Vagina (tissue), 2 donors: ENCODE data around the gene TMEM204.

Experiments used
- CTCF ChIP-seq, 3 experiments: fragments of 450-650 bp in 2 of 3; fragments of 200-600 bp in 1 of 3; sonication (generic) in 1 of 3; IDR thresholded peaks; one replicate each; pipeline ENCODE4 v1.5.1; 2017 to 2019; ENCODE audit warnings: antibody characterized with exemption in 3 of 3, mild to moderate bottlenecking in 2 of 3, moderate library complexity in 2 of 3
- POLR2A ChIP-seq, 2 donors: fragments of 450-650 bp; IDR thresholded peaks; one replicate each; pipeline ENCODE4 v1.6.1; 2017; ENCODE audit warnings: antibody characterized with exemption in 2 of 2, mild to moderate bottlenecking in 2 of 2, moderate library complexity in 2 of 2
- POLR2AphosphoS5 ChIP-seq, 2 donors: sonication (generic); formaldehyde crosslinking; IDR thresholded peaks; one replicate each; pipeline ENCODE4 v1.9.0; 2017; ENCODE audit warnings: antibody characterized with exemption in 2 of 2, mild to moderate bottlenecking in 2 of 2, low read depth in 1 of 2; ENCODE audit not compliant: insufficient read depth in 1 of 2

- TF ChIP-seq POLR2A (IDR thresholded peaks at IDR 0.05) (no peak), CTCF (IDR thresholded peaks at IDR 0.05) (no peak), POLR2AphosphoS5 (IDR thresholded peaks at IDR 0.05; ENCODE audit: insufficient read depth in 1 of 2, low read depth in 1 of 2) (no peak)
These were observed 8.1 kb downstream of the TMEM204 start for GRCh38 chr16:1541293-1542165.
